Daoy (cell line): Measurements from ENCODE around the gene UPP2. TPM values are rescaled to one million over a fixed set of nuclear protein-coding genes. Genes with fewer than 3 reads are reported as not detected.
A peak's percentile ranks its signal among the peaks of the same experiment; 100 is the strongest.

Experiments
- DNase-seq: peaks from one replicate; pipeline ENCODE4 v3.0.0-alpha.2; 2015; ENCODE audit warnings: low read depth
- total RNA-seq: library from RNA; depleted of rRNA; stranded (reverse); fragments of >200 nt; shearing (Covaris generic); gene quantifications from 2 replicates; pipeline ENCODE4 v1.2.3, GENCODE V29; 2014

The UPP2 gene
- total RNA-seq, 1 experiment from 2014 or later: not detected

GRCh38 chr2:158140201-158140600 is 38.5 kb downstream of the UPP2 start:
- no peak for DNase-seq

GRCh38 chr2:158142165-158142564 is 40.5 kb downstream of the UPP2 start:
- DNase-seq: no peak

- peak; percentile 43 for DNase-seq
Measured at GRCh38 chr2:158142568-158143332, 41.1 kb downstream of the UPP2 start.

- no peak for DNase-seq
Measured at GRCh38 chr2:158143703-158144360, 42.2 kb downstream of the UPP2 start.

GRCh38 chr2:158144914-158145625 is 43.4 kb downstream of the UPP2 start:
- no peak for DNase-seq

- no peak for DNase-seq
Measured at GRCh38 chr2:158153270-158154015, 51.8 kb downstream of the UPP2 start.

GRCh38 chr2:158154596-158154995 is 52.9 kb downstream of the UPP2 start:
- DNase-seq: no peak

- no peak for DNase-seq
Measured at GRCh38 chr2:158172719-158173118, 71.0 kb downstream of the UPP2 start.

GRCh38 chr2:158174495-158174894 is 72.8 kb downstream of the UPP2 start:
- DNase-seq: no peak

GRCh38 chr2:158174956-158175355 is 73.3 kb downstream of the UPP2 start:
- no peak for DNase-seq

- no peak for DNase-seq
Measured at GRCh38 chr2:158178646-158179045, 77.0 kb downstream of the UPP2 start.

GRCh38 chr2:158179660-158180059 is 78.0 kb downstream of the UPP2 start:
- DNase-seq: peak; percentile 3

GRCh38 chr2:158181171-158181570 is 79.5 kb downstream of the UPP2 start:
- DNase-seq: no peak

GRCh38 chr2:158182676-158183295 is 81.1 kb downstream of the UPP2 start:
- no peak for DNase-seq

- no peak for DNase-seq
Measured at GRCh38 chr2:158184001-158184400, 82.3 kb downstream of the UPP2 start.

- no peak for DNase-seq
Measured at GRCh38 chr2:158184556-158185343, 83.1 kb downstream of the UPP2 start.
